Endothelial cell of umbilical vein (primary cell): ENCODE data around the gene CNPY1. TPM values are rescaled to one million over a fixed set of nuclear protein-coding genes. Genes with fewer than 3 reads are reported as not detected.

ENCODE experiments used
- BruUV-seq: library from RNA; stranded (reverse); fragments of 400-500 nt; replicated peaks from 2 replicates; lab custom pipeline; 2021; lab: Mats Ljungman, UMichigan
- CTCF ChIA-PET: fragments of 300-600, 350-600 bp; sonication (Branson Sonifier 250); formaldehyde crosslinking; loops from one replicate; lab custom pipeline; 2021; ENCODE audit warnings: antibody characterized with exemption, inconsistent platforms; lab: Charles Lee
- POLR2A ChIA-PET: fragments of 300-600, 350-600 bp; sonication (Branson Sonifier 250); formaldehyde crosslinking; loops from one replicate; lab custom pipeline; 2021; ENCODE audit warnings: antibody characterized with exemption, inconsistent platforms; lab: Charles Lee
- DNase-seq: peaks from one replicate; pipeline ENCODE4 v3.0.0-alpha.2; 2011; ENCODE audit warnings: low read depth, low spot score
- FAIRE-seq: peaks from 2 replicates; lab custom pipeline; 2011; peaks lifted over from hg19 to GRCh38; lab: Jason Lieb, UNC
- H2AFZ ChIP-seq: 2 replicates; pipeline ENCODE4 v1.6.0; 2012; ENCODE audit warnings: low read depth, low read length, control low read depth, inconsistent platforms
- H3K27ac ChIP-seq: 2 replicates; pipeline ENCODE4 v1.5.1; 2011; ENCODE audit warnings: low read depth, mild to moderate bottlenecking, control low read depth, low read length, moderate library complexity; ENCODE audit not compliant: insufficient read depth
- H3K27me3 ChIP-seq, 2 experiments: 2 replicates each; pipeline versions ENCODE4 v1.6.0 to v1.6.1; 2011; ENCODE audit warnings: low read length in 2 of 2, mixed read lengths in 1 of 2; ENCODE audit not compliant: control insufficient read depth in 2 of 2, insufficient read depth in 2 of 2
- H3K36me3 ChIP-seq, 2 experiments: 2 replicates in 1 of 2; 3 replicates in 1 of 2; pipeline ENCODE4 v1.5.1; 2011; ENCODE audit warnings: low read length in 2 of 2, mild to moderate bottlenecking in 1 of 2, moderate library complexity in 1 of 2; ENCODE audit not compliant: control insufficient read depth in 2 of 2, insufficient read depth in 2 of 2; ENCODE audit errors: extremely low read depth in 1 of 2
- H3K4me1 ChIP-seq: 3 replicates; pipeline ENCODE4 v1.5.1; 2011; ENCODE audit warnings: mild to moderate bottlenecking, low read length; ENCODE audit not compliant: control insufficient read depth, insufficient read depth; ENCODE audit errors: extremely low read depth
- H3K4me2 ChIP-seq: 2 replicates; pipeline ENCODE4 v1.6.1; 2011; ENCODE audit warnings: low read length, control low read depth, mixed read lengths; ENCODE audit not compliant: insufficient read depth
- H3K4me3 ChIP-seq, 3 experiments: fragments of 200-600 bp in 1 of 3; sonication (generic), shearing (Covaris generic) in 1 of 3; replicated peaks in 1 of 3; 2 replicates each; pipeline ENCODE4 v1.5.1; 2011 to 2016; ENCODE audit warnings: control low read depth in 3 of 3, low read length in 3 of 3, mild to moderate bottlenecking in 2 of 3, inconsistent platforms in 1 of 3, low read depth in 1 of 3, moderate library complexity in 1 of 3; ENCODE audit not compliant: insufficient read depth in 1 of 3
- H3K79me2 ChIP-seq: 2 replicates; pipeline ENCODE4 v1.6.0; 2012; ENCODE audit warnings: low read length, inconsistent platforms; ENCODE audit not compliant: control insufficient read depth, insufficient read depth
- H3K9ac ChIP-seq: replicated peaks from 2 replicates; pipeline ENCODE3; 2011; ENCODE audit warnings: low read length, control low read depth; ENCODE audit not compliant: insufficient read depth; ENCODE audit errors: extremely low read depth
- H3K9me1 ChIP-seq: replicated peaks from 3 replicates; pipeline ENCODE4 v1.6.0; 2011; ENCODE audit warnings: mild to moderate bottlenecking, low read length; ENCODE audit not compliant: control insufficient read depth, insufficient read depth; ENCODE audit errors: extremely low read depth
- H3K9me3 ChIP-seq: replicated peaks from 2 replicates; pipeline ENCODE4 v1.5.1; 2012; ENCODE audit warnings: low read length, inconsistent platforms; ENCODE audit not compliant: control insufficient read depth, insufficient read depth
- H4K20me1 ChIP-seq: replicated peaks from 2 replicates; pipeline ENCODE3; 2011; ENCODE audit warnings: mild to moderate bottlenecking, low read length; ENCODE audit not compliant: control insufficient read depth, insufficient read depth; ENCODE audit errors: extremely low read depth
- CTCF ChIP-seq, 2 donors: IDR thresholded peaks; 1 replicate in 1 of 2; 2 replicates in 1 of 2; pipeline ENCODE4 v1.5.1; 2011; ENCODE audit warnings: low read length in 2 of 2, mild to moderate bottlenecking in 2 of 2, moderate library complexity in 2 of 2, control low read depth in 1 of 2, inconsistent platforms in 1 of 2, low read depth in 1 of 2; ENCODE audit not compliant: insufficient read depth in 1 of 2; ENCODE audit errors: extremely low read depth in 1 of 2
- EZH2 ChIP-seq: IDR thresholded peaks from 2 replicates; pipeline ENCODE4 v1.6.1; 2012; ENCODE audit warnings: borderline replicate concordance, low read depth, mild to moderate bottlenecking, moderate library complexity, low read length, inconsistent platforms; ENCODE audit not compliant: severe bottlenecking
- FOS ChIP-seq: IDR thresholded peaks from 2 replicates; pipeline ENCODE4 v1.6.1; 2011; ENCODE audit warnings: mild to moderate bottlenecking, low read length, moderate library complexity, borderline replicate concordance; ENCODE audit not compliant: insufficient read depth
- GATA2 ChIP-seq: IDR thresholded peaks from 2 replicates; pipeline ENCODE4 v1.7.0; 2011; ENCODE audit warnings: low read depth, mild to moderate bottlenecking, moderate library complexity, mixed read lengths, low read length; ENCODE audit not compliant: insufficient read length, insufficient read depth
- JUN ChIP-seq: IDR thresholded peaks from 2 replicates; pipeline ENCODE4 v1.6.1; 2011; ENCODE audit warnings: borderline replicate concordance, low read depth; ENCODE audit not compliant: insufficient read length, insufficient read depth
- MAX ChIP-seq: IDR thresholded peaks from 2 replicates; pipeline ENCODE4 v1.6.1; 2011; ENCODE audit not compliant: insufficient read depth, insufficient read length
- MYC ChIP-seq: IDR thresholded peaks from one replicate; pipeline ENCODE4 v1.6.1; 2011; ENCODE audit warnings: mild to moderate bottlenecking, low read depth, low read length
- POLR2A ChIP-seq: IDR thresholded peaks from 2 replicates; pipeline ENCODE4 v1.6.1; 2012; ENCODE audit warnings: low read depth, mild to moderate bottlenecking, control low read depth, low read length
- POLR2AphosphoS5 ChIP-seq: IDR thresholded peaks from 2 replicates; pipeline ENCODE4 v1.6.1; 2012; ENCODE audit warnings: low read depth, mild to moderate bottlenecking, control low read depth, low read length, moderate library complexity; ENCODE audit not compliant: insufficient read depth
- dilution Hi-C: fragments of 300-500 bp; cut with MboI; formaldehyde crosslinking; loops from one replicate; pipeline ENCODE4 v1.15.0; 2019; ENCODE audit warnings: low sequenced_read_pairs; ENCODE audit not compliant: extremely low pct_ligation_motif_present
- intact Hi-C: fragments of 100-400 bp; cut with micrococcal nuclease; formaldehyde crosslinking; loops from one replicate; pipeline ENCODE4 v1.10.0; 2022
- polyA plus RNA-seq, 4 experiments: library from polyadenylated mRNA; depleted of rRNA in 3 of 4; stranded (reverse) in 3 of 4; unstranded in 1 of 4; fragments of >200 nt; gene quantifications; 2 replicates each; pipeline versions ENCODE4 v1.2.1 to v1.2.3, GENCODE V29; 2011 to 2012; ENCODE audit warnings: missing spikeins in 1 of 4
- total RNA-seq: library from RNA; stranded (reverse); gene quantifications from 2 replicates; pipeline ENCODE4 v1.2.3, GENCODE V29; 2021

The CNPY1 gene
- total and polyA plus RNA-seq, 2 donors (not counting 3 experiments of a cell fraction or from before 2014, with no cell fraction given), result not detected

- H3K9ac ChIP-seq, result no peak overlapping the region
- FAIRE-seq, result no peak
- no TSS peak for BruUV-seq
- H3K27me3 ChIP-seq, result peaks cover 28 to 31% of the 10 kb centered on the region in 2 experiments
- H3K4me1 ChIP-seq, result no peaks in the 10 kb centered on the region
- dilution Hi-C loops (no loop called here), intact Hi-C loops (loop anchor here (5.0 kb wide), 4 partner anchors 73 to 618 kb away; partner anchors contain the start of gene EN2)
- no peaks in the 10 kb centered on the region for H4K20me1 ChIP-seq
- H3K4me3 ChIP-seq, result no peak overlapping the region
- H3K27ac ChIP-seq, result no peak overlapping the region
- H3K9me3 ChIP-seq, result no peaks in the 10 kb centered on the region
- POLR2A ChIA-PET, result interaction anchor here (0.9 kb wide), 1 partner anchor 69 kb away, joined by 8 read pairs; no protein-coding TSS in a partner anchor
- H3K9me1 ChIP-seq, result no peaks in the 10 kb centered on the region
- CTCF ChIA-PET, result no interaction called here
- no peaks in the 10 kb centered on the region for H3K79me2 ChIP-seq
- DNase-seq, result no peak
- no peak overlapping the region for H3K4me2 ChIP-seq
- H2AFZ ChIP-seq, result no peak overlapping the region
- no peaks in the 10 kb centered on the region for H3K36me3 ChIP-seq
- TF ChIP-seq EZH2, result no peak
- no peak for TF ChIP-seq FOS
- no peak for TF ChIP-seq POLR2A
- TF ChIP-seq MYC, result no peak
- no peak for TF ChIP-seq GATA2
- no peak for TF ChIP-seq MAX
- TF ChIP-seq CTCF (IDR thresholded peaks at IDR 0.05; ENCODE audit: extremely low read depth in 1 of 2, insufficient read depth in 1 of 2, low read depth in 1 of 2, low read length in 2 of 2), result no peak
- TF ChIP-seq JUN, result no peak
- TF ChIP-seq POLR2AphosphoS5, result no peak
Observed at GRCh38 chr7:155529845-155530244, 16.5 kb downstream of the CNPY1 start.
